HCT116 (cell line): ENCODE results near the gene BRAP. TPM values are rescaled to one million over a fixed set of nuclear protein-coding genes. Genes with fewer than 3 reads are reported as not detected.

Experiments used
- ATAC-seq: fragments of 200-7000 bp; cut with Tn5 transposase; 2 replicates; pipeline ENCODE4 v1.9.1; 2020; ENCODE audit warnings: mild to moderate bottlenecking, moderate library complexity
- BruUV-seq: library from RNA; stranded (reverse); fragments of 400-500 nt; replicated peaks from 2 replicates; lab custom pipeline; 2021; lab: Mats Ljungman, UMichigan
- CTCF ChIA-PET: fragments of 300-600 bp; sonication (Branson Sonifier 250); formaldehyde crosslinking; loops from one replicate; lab custom pipeline; 2021; ENCODE audit warnings: antibody characterized with exemption; lab: Charles Lee
- POLR2A ChIA-PET: fragments of 300-600, 350-600 bp; sonication (Branson Sonifier 250); formaldehyde crosslinking; loops from one replicate; lab custom pipeline; 2021; ENCODE audit warnings: antibody characterized with exemption; lab: Charles Lee
- RAD21 ChIA-PET, 2 experiments: fragments of 300-600 bp; sonication (Branson Sonifier 250); formaldehyde crosslinking; loops; one replicate each; lab custom pipeline; 2023; ENCODE audit warnings: low total read pairs in 2 of 2; ENCODE audit not compliant: uncharacterized antibody in 2 of 2, unreplicated experiment in 2 of 2, low non-redundant PET in 1 of 2; lab: Charles Lee
- DNase-seq: peaks from one replicate; pipeline ENCODE4 v3.0.0-alpha.2; 2010; ENCODE audit warnings: low read depth, low spot score
- H2AFZ ChIP-seq: fragments of 200-600 bp; shearing (Covaris generic), sonication (generic); 2 replicates; pipeline ENCODE4 v1.6.1; 2017; ENCODE audit warnings: low read depth, mixed run types, mixed read lengths, antibody characterized with exemption, low read length; ENCODE audit not compliant: poor library complexity, severe bottlenecking
- H3K27ac ChIP-seq: 2 replicates; pipeline ENCODE4 v1.5.1; 2012; ENCODE audit warnings: low read depth, low read length
- H3K27me3 ChIP-seq: fragments of 200-600 bp; sonication (generic); 2 replicates; pipeline ENCODE4 v1.6.1; 2016; ENCODE audit warnings: mixed run types, low read length, mixed read lengths; ENCODE audit not compliant: insufficient read depth
- H3K36me3 ChIP-seq, 2 experiments: fragments of 200-500 bp in 1 of 2; fragments of 200-600 bp in 1 of 2; sonication (Bioruptor generic) in 1 of 2; sonication (generic) in 1 of 2; 2 replicates each; pipeline versions ENCODE4 v1.5.1 to v1.6.1; 2014 to 2016; ENCODE audit warnings: low read length in 2 of 2, inconsistent platforms in 1 of 2, mixed read lengths in 1 of 2, mixed run types in 1 of 2; ENCODE audit not compliant: insufficient read depth in 2 of 2, control insufficient read depth in 1 of 2
- H3K4me1 ChIP-seq, 2 experiments: fragments of 200-600 bp in 1 of 2; sonication (generic) in 1 of 2; 2 replicates each; pipeline versions ENCODE4 v1.5.1 to v1.6.1; 2012 to 2017; ENCODE audit warnings: low read length in 2 of 2, inconsistent platforms in 1 of 2, mild to moderate bottlenecking in 1 of 2, mixed read lengths in 1 of 2, mixed run types in 1 of 2, moderate library complexity in 1 of 2; ENCODE audit not compliant: insufficient read depth in 2 of 2, control insufficient read depth in 1 of 2
- H3K4me2 ChIP-seq: fragments of 200-600 bp; sonication (generic); 2 replicates; pipeline ENCODE4 v1.6.1; 2017; ENCODE audit warnings: mixed run types, low read length, mixed read lengths
- H3K4me3 ChIP-seq, 2 experiments: fragments of 200-600 bp in 1 of 2; sonication (generic) in 1 of 2; replicated peaks in 1 of 2; 2 replicates each; pipeline ENCODE4 v1.5.1; 2011 to 2016; ENCODE audit warnings: low read length in 2 of 2, control low read depth in 1 of 2, low read depth in 1 of 2, mild to moderate bottlenecking in 1 of 2, mixed read lengths in 1 of 2, mixed run types in 1 of 2
- H3K79me2 ChIP-seq: fragments of 200-600 bp; sonication (generic); 2 replicates; pipeline ENCODE4 v1.6.1; 2017; ENCODE audit warnings: mild to moderate bottlenecking, mixed run types, low read length, moderate library complexity, mixed read lengths; ENCODE audit not compliant: insufficient read depth
- H3K9ac ChIP-seq: fragments of 200-600 bp; sonication (generic); 2 replicates; pipeline ENCODE4 v1.6.1; 2016; ENCODE audit warnings: low read length, mixed read lengths
- H3K9me2 ChIP-seq: fragments of 200-600 bp; sonication (generic), shearing (Covaris generic); 2 replicates; pipeline ENCODE4 v1.6.1; 2017; ENCODE audit warnings: mixed run types, mild to moderate bottlenecking, moderate library complexity; ENCODE audit not compliant: insufficient read depth
- H3K9me3 ChIP-seq, 2 experiments: fragments of 200-500 bp in 1 of 2; fragments of 200-600 bp in 1 of 2; sonication (Bioruptor generic) in 1 of 2; sonication (generic) in 1 of 2; 2 replicates each; pipeline ENCODE4 v1.6.1; 2014 to 2017; ENCODE audit warnings: low read length in 2 of 2, mixed read lengths in 2 of 2, inconsistent platforms in 1 of 2, low read depth in 1 of 2, mild to moderate bottlenecking in 1 of 2, mixed run types in 1 of 2, moderate library complexity in 1 of 2; ENCODE audit not compliant: control insufficient read depth in 1 of 2, insufficient read depth in 1 of 2
- H4K20me1 ChIP-seq: fragments of 200-600 bp; sonication (generic), shearing (Covaris generic); 2 replicates; pipeline ENCODE4 v1.6.1; 2017; ENCODE audit warnings: mixed run types, mild to moderate bottlenecking, moderate library complexity; ENCODE audit not compliant: insufficient read depth
- CBX3 ChIP-seq: IDR thresholded peaks from 2 replicates; pipeline ENCODE4 v1.6.1; 2012; ENCODE audit warnings: low read depth
- CEBPB ChIP-seq: IDR thresholded peaks from 2 replicates; pipeline ENCODE4 v1.6.1; 2012; ENCODE audit warnings: low read depth
- ELF1 ChIP-seq: IDR thresholded peaks from 2 replicates; pipeline ENCODE4 v1.6.1; 2012; ENCODE audit warnings: low read depth, borderline replicate concordance
- JUND ChIP-seq: IDR thresholded peaks from 2 replicates; pipeline ENCODE4 v1.6.1; 2012
- RAD21 ChIP-seq: IDR thresholded peaks from 2 replicates; pipeline ENCODE4 v1.6.1; 2012; ENCODE audit warnings: low read depth, mild to moderate bottlenecking
- REST ChIP-seq: IDR thresholded peaks from 2 replicates; pipeline ENCODE4 v1.6.1; 2012; ENCODE audit warnings: low read depth
- SIN3A ChIP-seq: IDR thresholded peaks from 2 replicates; pipeline ENCODE4 v1.6.1; 2012; ENCODE audit warnings: low read depth
- TCF7L2 ChIP-seq: IDR thresholded peaks from 2 replicates; pipeline ENCODE4 v1.7.0; 2011; ENCODE audit warnings: borderline replicate concordance, inconsistent platforms; ENCODE audit not compliant: insufficient read depth, insufficient read length; ENCODE audit errors: extremely low read depth
- intact Hi-C: fragments of 100-400 bp; cut with micrococcal nuclease; formaldehyde crosslinking; loops from 2 replicates; pipeline ENCODE4 v1.10.0; 2022
- total RNA-seq: library from RNA; stranded (reverse); gene quantifications from one replicate; pipeline ENCODE4 v1.2.1, GENCODE V29; 2021; ENCODE audit not compliant: unreplicated experiment

Gene BRAP
- total RNA-seq, 1 experiment from 2014 or later, result 16.7 TPM

- no peaks in the 10 kb centered on the region for H3K9me2 ChIP-seq
- RAD21 ChIA-PET, result no interaction called here
- intact Hi-C loops, result no loop called here
- no peaks in the 10 kb centered on the region for H3K9me3 ChIP-seq
- POLR2A ChIA-PET, result no interaction called here
- H3K9ac ChIP-seq, result no peak overlapping the region
- no peaks in the 10 kb centered on the region for H3K27me3 ChIP-seq
- H4K20me1 ChIP-seq, result no peaks in the 10 kb centered on the region
- H3K79me2 ChIP-seq, result no peaks in the 10 kb centered on the region
- no peak for ATAC-seq
- no peak overlapping the region for H3K27ac ChIP-seq
- DNase-seq, result no peak
- H3K36me3 ChIP-seq, result no peaks in the 10 kb centered on the region
- no peak overlapping the region for H2AFZ ChIP-seq
- no peak overlapping the region for H3K4me3 ChIP-seq
- TF ChIP-seq SIN3A (no peak), REST (no peak), CBX3 (no peak), JUND (no peak), RAD21 (no peak), TCF7L2 (no peak), CEBPB (no peak), ELF1 (no peak)
- H3K4me1 ChIP-seq, result peaks cover 0 to 13% of the 10 kb centered on the region in 2 experiments; a peak in 2 of 4 replicates
- no peak overlapping the region for H3K4me2 ChIP-seq
- no TSS peak for BruUV-seq
- CTCF ChIA-PET, result no interaction called here
These were observed 57.1 kb downstream of the BRAP start for GRCh38 chr12:111628505-111629260.
